ENCODE data around the gene CCDC30. TPM values are rescaled to one million over a fixed set of nuclear protein-coding genes. Genes with fewer than 3 reads are reported as not detected.

Gene CCDC30
- total and polyA plus RNA-seq, 10 of the 15 experiments (the other 5 are each of a cell fraction or from before 2014, with no cell fraction given): 0.46 to 1.8 (median 1.0) TPM

DNA sequence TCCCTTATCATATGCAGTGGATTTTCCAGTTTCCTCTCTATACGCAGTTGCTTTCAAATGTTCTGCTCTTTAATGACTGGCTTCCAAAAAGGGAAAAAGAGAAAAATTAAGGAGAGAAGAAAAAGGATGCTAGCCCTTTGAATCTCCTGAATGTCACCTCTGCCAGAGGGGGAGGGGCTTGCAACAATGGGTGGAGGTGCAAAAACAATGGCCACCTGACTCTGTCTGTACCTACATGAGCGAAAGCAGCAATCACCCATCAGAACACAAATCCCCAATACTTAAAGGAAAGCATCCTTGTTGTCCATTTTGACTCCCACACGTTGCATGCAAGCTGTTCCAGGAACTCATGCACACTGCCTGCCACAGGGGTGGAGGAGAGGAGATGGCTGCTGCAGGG, 61.2 kb downstream of the CCDC30 start:
- no peaks in the 10 kb centered on the region for H3K27me3 ChIP-seq (replicated peaks in 1 of 2; ENCODE audit: control insufficient read depth in 2 of 2, insufficient read depth in 2 of 2, low read length in 1 of 2)
- no peaks in the 10 kb centered on the region; the same call in 2 of the 3 replicates for H3K9me3 ChIP-seq (replicated peaks; ENCODE audit: control insufficient read depth, insufficient read depth, low read length)
- 15% methylated on average over 3 of the region's 3 CpGs for WGBS (ENCODE audit: insufficient coverage, insufficient replicate concordance, low lambda C conversion rate, missing lambda C conversion rate)
- no peak overlapping the region for H3K27ac ChIP-seq (ENCODE audit: control insufficient read depth, insufficient read depth)
- no peaks in the 10 kb centered on the region for H4K20me1 ChIP-seq (ENCODE audit: control insufficient read depth, insufficient read depth)
- DNase-seq (ENCODE audit: low read depth, low spot score) (no peak), FAIRE-seq (no peak), ATAC-seq (no peak)
- H2AFZ ChIP-seq (ENCODE audit: control insufficient read depth, low read depth, low read length): no peak overlapping the region
- no peak overlapping the region for H3K4me2 ChIP-seq (ENCODE audit: control insufficient read depth, insufficient read depth)
- ChIA-PET SMC1A (ENCODE audit: uncharacterized antibody, unreplicated experiment) (no interaction called here), CTCF (no interaction called here), RAD21 (ENCODE audit: unreplicated experiment) (no interaction called here), POLR2A (interaction anchor here (0.6 kb wide), 2 partner anchors 13 to 1640 kb away, joined by 3 to 5 read pairs; no protein-coding TSS in a partner anchor)
- no peaks in the 10 kb centered on the region for H3K36me3 ChIP-seq (ENCODE audit: control insufficient read depth in 2 of 2, insufficient read depth in 2 of 2, low read length in 1 of 2)
- in situ Hi-C loops (cut with MboI) (no loop called here), intact Hi-C loops (cut with micrococcal nuclease; ENCODE audit: unreplicated experiment) (no loop called here)
- H3K4me3 ChIP-seq: no peak overlapping the region
- H3K9ac ChIP-seq (ENCODE audit: control insufficient read depth, insufficient read depth, low read length): no peak overlapping the region
- no peaks in the 10 kb centered on the region for H3K79me2 ChIP-seq (ENCODE audit: control insufficient read depth, insufficient read depth, low read length)
- no peaks in the 10 kb centered on the region for H3K4me1 ChIP-seq (ENCODE audit: control insufficient read depth, insufficient read depth, low read length)
- no TSS peak for BruUV-seq (replicated peaks)
- TF ChIP-seq, protein P1, sequence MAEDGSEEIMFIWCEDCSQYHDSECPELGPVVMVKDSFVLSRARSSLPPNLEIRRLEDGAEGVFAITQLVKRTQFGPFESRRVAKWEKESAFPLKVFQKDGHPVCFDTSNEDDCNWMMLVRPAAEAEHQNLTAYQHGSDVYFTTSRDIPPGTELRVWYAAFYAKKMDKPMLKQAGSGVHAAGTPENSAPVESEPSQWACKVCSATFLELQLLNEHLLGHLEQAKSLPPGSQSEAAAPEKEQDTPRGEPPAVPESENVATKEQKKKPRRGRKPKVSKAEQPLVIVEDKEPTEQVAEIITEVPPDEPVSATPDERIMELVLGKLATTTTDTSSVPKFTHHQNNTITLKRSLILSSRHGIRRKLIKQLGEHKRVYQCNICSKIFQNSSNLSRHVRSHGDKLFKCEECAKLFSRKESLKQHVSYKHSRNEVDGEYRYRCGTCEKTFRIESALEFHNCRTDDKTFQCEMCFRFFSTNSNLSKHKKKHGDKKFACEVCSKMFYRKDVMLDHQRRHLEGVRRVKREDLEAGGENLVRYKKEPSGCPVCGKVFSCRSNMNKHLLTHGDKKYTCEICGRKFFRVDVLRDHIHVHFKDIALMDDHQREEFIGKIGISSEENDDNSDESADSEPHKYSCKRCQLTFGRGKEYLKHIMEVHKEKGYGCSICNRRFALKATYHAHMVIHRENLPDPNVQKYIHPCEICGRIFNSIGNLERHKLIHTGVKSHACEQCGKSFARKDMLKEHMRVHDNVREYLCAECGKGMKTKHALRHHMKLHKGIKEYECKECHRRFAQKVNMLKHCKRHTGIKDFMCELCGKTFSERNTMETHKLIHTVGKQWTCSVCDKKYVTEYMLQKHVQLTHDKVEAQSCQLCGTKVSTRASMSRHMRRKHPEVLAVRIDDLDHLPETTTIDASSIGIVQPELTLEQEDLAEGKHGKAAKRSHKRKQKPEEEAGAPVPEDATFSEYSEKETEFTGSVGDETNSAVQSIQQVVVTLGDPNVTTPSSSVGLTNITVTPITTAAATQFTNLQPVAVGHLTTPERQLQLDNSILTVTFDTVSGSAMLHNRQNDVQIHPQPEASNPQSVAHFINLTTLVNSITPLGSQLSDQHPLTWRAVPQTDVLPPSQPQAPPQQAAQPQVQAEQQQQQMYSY (CRISPR knock-in tag; IDR thresholded peaks at IDR 0.05): no peak
- no peak for TF ChIP-seq NBN (IDR thresholded peaks at IDR 0.05)
- TF ChIP-seq POLR2AphosphoS2 (IDR thresholded peaks at IDR 0.05; ENCODE audit: low read depth, low read length): no peak
- TF ChIP-seq POU2F2 (IDR thresholded peaks at IDR 0.05; ENCODE audit: borderline replicate concordance, low read depth, low read length): no peak
- TF ChIP-seq SIN3A (IDR thresholded peaks at IDR 0.05; ENCODE audit: low read depth, low read length): no peak
- TF ChIP-seq ETV6 (conservative IDR thresholded peaks at IDR 0.05 in 1 of 2, IDR thresholded peaks at IDR 0.05 in 1 of 2; ENCODE audit: borderline replicate concordance in 1 of 2, low read depth in 1 of 2): no peak
- TF ChIP-seq ZNF622 (IDR thresholded peaks at IDR 0.05): no peak
- no peak for TF ChIP-seq RELA (IDR thresholded peaks at IDR 0.05; ENCODE audit: borderline replicate concordance, partially characterized antibody)
- no peak for TF ChIP-seq RAD51 (IDR thresholded peaks at IDR 0.05)
- no peak for TF ChIP-seq BCL11A (IDR thresholded peaks at IDR 0.05; ENCODE audit: low read depth, low read length)
- TF ChIP-seq, protein P2, sequence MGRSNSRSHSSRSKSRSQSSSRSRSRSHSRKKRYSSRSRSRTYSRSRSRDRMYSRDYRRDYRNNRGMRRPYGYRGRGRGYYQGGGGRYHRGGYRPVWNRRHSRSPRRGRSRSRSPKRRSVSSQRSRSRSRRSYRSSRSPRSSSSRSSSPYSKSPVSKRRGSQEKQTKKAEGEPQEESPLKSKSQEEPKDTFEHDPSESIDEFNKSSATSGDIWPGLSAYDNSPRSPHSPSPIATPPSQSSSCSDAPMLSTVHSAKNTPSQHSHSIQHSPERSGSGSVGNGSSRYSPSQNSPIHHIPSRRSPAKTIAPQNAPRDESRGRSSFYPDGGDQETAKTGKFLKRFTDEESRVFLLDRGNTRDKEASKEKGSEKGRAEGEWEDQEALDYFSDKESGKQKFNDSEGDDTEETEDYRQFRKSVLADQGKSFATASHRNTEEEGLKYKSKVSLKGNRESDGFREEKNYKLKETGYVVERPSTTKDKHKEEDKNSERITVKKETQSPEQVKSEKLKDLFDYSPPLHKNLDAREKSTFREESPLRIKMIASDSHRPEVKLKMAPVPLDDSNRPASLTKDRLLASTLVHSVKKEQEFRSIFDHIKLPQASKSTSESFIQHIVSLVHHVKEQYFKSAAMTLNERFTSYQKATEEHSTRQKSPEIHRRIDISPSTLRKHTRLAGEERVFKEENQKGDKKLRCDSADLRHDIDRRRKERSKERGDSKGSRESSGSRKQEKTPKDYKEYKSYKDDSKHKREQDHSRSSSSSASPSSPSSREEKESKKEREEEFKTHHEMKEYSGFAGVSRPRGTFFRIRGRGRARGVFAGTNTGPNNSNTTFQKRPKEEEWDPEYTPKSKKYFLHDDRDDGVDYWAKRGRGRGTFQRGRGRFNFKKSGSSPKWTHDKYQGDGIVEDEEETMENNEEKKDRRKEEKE (IDR thresholded peaks at IDR 0.05): no peak
- TF ChIP-seq, protein P3, sequence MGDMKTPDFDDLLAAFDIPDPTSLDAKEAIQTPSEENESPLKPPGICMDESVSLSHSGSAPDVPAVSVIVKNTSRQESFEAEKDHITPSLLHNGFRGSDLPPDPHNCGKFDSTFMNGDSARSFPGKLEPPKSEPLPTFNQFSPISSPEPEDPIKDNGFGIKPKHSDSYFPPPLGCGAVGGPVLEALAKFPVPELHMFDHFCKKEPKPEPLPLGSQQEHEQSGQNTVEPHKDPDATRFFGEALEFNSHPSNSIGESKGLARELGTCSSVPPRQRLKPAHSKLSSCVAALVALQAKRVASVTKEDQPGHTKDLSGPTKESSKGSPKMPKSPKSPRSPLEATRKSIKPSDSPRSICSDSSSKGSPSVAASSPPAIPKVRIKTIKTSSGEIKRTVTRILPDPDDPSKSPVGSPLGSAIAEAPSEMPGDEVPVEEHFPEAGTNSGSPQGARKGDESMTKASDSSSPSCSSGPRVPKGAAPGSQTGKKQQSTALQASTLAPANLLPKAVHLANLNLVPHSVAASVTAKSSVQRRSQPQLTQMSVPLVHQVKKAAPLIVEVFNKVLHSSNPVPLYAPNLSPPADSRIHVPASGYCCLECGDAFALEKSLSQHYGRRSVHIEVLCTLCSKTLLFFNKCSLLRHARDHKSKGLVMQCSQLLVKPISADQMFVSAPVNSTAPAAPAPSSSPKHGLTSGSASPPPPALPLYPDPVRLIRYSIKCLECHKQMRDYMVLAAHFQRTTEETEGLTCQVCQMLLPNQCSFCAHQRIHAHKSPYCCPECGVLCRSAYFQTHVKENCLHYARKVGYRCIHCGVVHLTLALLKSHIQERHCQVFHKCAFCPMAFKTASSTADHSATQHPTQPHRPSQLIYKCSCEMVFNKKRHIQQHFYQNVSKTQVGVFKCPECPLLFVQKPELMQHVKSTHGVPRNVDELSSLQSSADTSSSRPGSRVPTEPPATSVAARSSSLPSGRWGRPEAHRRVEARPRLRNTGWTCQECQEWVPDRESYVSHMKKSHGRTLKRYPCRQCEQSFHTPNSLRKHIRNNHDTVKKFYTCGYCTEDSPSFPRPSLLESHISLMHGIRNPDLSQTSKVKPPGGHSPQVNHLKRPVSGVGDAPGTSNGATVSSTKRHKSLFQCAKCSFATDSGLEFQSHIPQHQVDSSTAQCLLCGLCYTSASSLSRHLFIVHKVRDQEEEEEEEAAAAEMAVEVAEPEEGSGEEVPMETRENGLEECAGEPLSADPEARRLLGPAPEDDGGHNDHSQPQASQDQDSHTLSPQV (IDR thresholded peaks at IDR 0.05): no peak
- no peak for TF ChIP-seq MYB (IDR thresholded peaks at IDR 0.05; ENCODE audit: borderline replicate concordance, low read depth, low read length)

Measured in GM12878 (cell line).